ENCODE results near the gene RAB5IF.
"Not testable (repeated sequence)": the region's sequence is repeated elsewhere in the genome, so short reads cannot be mapped to it uniquely, and the experiment has no call there.

The RAB5IF gene

GRCh38 chr20:36587388-36588070, 18.1 kb upstream of the RAB5IF start:
- no peak for DNase-seq

- no peak for DNase-seq
Observed at GRCh38 chr20:36591281-36591680, 14.3 kb upstream of the RAB5IF start.

- DNase-seq, result peak; percentile 33
Observed at GRCh38 chr20:36591854-36592641, 13.5 kb upstream of the RAB5IF start.

- no peak for DNase-seq
Observed at GRCh38 chr20:36593347-36593929, 12.1 kb upstream of the RAB5IF start.

- DNase-seq, result no peak
Observed at GRCh38 chr20:36599912-36600345, 5.7 kb upstream of the RAB5IF start.

- no peak for DNase-seq
Observed at GRCh38 chr20:36601540-36601939, 4.0 kb upstream of the RAB5IF start.

GRCh38 chr20:36604952-36605398, 604 bp upstream of the RAB5IF start:
- no peak for DNase-seq

- no peak for DNase-seq
Observed at GRCh38 chr20:36606158-36607066, 833 bp downstream of the RAB5IF start.

- no peak for DNase-seq
Observed at GRCh38 chr20:36607586-36608387, 2.2 kb downstream of the RAB5IF start.

GRCh38 chr20:36608388-36608728, 2.8 kb downstream of the RAB5IF start:
- DNase-seq, result not testable (repeated sequence)

GRCh38 chr20:36611625-36612024, 6.0 kb downstream of the RAB5IF start:
- DNase-seq, result no peak

- peak; percentile 81 for DNase-seq
Observed at GRCh38 chr20:36613974-36614373, 8.4 kb downstream of the RAB5IF start.

GRCh38 chr20:36614781-36615557, 9.4 kb downstream of the RAB5IF start:
- no peak for DNase-seq

GRCh38 chr20:36620917-36621316, 15.3 kb downstream of the RAB5IF start:
- no peak for DNase-seq

GRCh38 chr20:36623444-36623843, 17.9 kb downstream of the RAB5IF start:
- no peak for DNase-seq

GRCh38 chr20:36624068-36624943, 18.7 kb downstream of the RAB5IF start:
- DNase-seq, result peak; percentile 18

- no peak for DNase-seq
Observed at GRCh38 chr20:36624944-36625324, 19.4 kb downstream of the RAB5IF start.

GRCh38 chr20:36628076-36628475, 22.5 kb downstream of the RAB5IF start:
- no peak for DNase-seq

GRCh38 chr20:36629719-36630681, 24.4 kb downstream of the RAB5IF start:
- DNase-seq, result no peak

All from COR-L47 (cell line).